ENCODE results near the gene ICE1.
"Not testable (repeated sequence)": the region's sequence is repeated elsewhere in the genome, so short reads cannot be mapped to it uniquely, and the experiment has no call there.

ICE1 gene

DNA sequence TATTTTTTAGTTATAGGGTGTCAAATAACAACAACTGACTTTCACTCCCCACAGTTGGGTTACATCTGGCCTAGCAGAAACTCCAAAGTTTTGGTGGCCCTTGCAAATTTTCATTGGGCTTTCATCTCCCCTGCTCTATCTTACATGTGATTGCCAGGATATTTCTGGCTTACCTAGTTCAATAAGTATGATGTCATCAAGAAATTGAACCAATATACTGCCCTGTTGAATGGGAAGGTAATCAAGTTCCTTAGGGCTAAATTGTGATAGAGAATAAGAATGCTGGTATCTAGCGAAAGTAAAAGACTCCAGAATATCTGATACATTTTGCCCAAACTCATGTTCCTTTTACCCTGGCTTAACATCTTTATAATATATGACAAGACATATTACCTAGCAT, 17.0 kb upstream of the ICE1 start:
- no peak for DNase-seq

DNA sequence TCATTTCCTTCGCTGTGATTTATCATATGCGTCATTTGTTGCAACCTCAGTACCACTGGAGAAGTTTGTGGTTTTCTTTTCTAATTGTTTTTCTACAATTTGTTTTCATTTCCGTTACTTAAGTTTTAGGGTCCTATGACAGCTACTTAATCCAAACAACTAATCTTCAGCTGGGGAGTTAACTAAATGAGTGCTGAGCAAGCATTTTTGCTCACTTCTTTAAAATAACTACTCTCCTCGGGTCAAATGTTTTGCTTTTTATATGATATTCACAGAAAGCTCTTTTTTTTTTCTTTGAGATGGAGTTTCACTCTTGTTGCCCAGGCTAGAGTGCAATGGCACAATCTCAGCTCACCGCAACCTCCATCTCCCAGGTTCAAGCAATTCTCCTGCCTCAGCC, 14.6 kb upstream of the ICE1 start:
- DNase-seq: no peak

DNA sequence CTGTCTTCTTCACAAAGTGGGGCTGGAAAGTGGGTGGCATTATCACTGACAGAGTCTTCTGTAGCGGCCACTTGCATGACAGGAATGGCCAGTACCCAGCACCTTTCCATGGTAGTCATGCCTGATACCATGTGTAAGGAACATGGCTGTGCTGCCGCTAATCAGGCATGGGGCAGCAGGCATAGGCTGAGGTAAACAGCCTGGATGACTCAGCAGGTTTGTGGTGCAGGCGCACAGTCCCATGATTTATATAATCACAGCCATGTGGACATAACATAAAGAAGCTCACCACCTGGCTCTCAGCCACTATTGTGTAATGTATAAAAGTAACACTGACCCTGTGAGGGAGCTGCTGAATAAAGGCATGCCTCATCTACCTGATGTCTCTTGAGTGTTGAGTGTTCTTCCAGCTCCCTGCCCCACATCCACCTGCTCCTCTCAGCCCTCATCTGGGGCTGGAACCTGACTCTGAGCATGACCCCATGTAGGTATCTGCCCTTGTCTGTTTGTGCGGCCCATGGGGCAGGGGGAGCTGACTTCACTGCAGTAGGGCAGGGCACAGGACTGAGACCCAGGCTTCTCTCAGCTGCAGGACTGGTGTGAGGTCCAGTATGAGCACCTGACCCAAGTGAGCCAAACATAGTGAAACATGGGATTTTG, 13.2 kb upstream of the ICE1 start:
- DNase-seq: no peak

DNA sequence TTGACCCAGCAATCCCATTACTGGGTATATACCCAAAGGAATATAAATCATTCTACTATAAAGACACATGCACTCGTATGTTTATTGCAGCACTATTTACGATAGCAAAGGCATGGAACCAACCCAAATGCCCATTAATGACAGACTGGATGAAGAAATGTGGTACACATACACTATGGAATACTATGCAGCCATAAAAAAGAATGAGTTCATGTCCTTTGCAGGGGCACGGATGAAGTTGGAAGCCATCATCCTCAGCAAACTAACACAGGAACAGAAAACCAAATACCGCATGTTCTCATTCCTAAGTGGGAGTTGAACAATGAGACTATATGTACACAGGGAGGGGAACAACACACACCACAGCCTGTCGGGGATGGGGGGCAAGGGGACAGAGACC, 8.6 kb upstream of the ICE1 start:
- DNase-seq: not testable (repeated sequence)

DNA sequence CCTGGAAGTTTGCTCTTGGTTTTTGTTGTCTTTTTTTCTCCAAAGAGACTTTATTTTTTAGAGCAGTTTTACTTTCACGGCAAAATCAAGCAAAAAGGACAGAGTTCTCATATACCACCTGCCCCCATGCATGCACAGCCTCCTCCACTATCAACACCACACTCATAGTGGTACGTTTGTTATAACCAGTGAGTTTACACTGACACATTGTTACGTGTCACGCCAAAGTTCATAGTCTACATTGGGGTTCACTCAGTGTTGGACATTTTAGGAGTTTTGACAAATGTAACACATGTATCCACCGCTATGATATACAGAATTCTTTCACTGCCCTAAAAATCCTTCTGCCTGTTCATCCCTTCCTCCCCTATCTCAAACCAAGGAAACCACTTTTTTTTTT, 7.5 kb upstream of the ICE1 start:
- no peak for DNase-seq

DNA sequence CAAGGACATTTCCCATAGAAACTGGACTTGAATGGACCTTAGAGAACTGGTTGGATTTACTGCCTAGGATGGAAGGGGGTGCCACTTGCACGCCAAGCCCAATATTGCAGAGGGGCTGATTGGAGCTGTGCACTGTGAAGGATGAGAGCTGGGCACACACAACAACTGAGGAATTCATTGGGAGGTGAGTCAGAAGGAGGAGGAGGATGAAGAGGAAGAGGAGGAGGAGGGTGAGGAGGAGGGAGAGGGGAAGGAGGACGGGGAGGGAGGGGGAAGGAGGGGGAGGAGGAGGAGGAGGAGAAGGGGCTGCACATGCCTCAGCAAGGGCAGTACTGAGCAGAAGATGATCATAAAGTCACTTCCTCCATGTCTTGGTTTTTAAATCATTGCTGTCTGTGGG, 5.7 kb upstream of the ICE1 start:
- DNase-seq: no peak

DNA sequence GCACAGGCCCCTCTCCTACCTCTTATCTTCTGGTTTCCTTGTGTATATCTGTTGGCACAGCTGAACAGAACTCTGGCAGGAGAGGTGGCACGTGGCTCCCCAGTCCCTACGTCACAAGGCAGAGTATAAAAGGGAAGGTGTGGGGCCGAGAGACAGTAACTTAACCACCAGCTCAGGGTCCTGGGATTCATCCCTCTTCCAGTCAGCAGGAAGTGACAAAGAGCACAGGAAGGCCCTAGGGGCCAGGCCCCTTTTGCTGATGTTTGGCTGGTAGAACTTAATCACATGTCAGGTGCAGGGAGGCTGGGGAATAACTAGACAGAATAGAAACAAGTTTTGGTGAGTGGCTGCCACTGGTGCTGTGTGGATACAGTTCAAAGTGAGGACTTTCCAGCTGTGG, 4.5 kb upstream of the ICE1 start:
- no peak for DNase-seq

DNA sequence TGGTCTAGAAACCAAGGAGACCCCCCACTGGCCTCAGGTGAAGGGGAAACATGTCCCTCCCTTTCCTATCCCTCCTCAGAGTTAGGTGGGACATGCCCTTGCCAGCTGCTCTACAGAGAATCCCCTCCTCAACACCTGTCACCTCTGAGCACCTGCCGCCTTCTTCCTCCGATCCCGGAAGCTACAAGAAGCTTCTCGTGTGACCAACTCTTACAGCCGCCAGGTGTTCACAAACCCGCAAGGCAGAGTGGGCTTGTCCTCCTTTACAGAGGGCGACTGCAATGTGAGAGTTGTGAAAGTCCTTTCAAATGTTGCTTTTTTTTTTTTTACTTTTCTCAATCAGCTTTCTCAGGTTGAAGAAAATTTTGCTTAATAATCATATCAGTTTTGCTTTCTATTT, 3.7 kb upstream of the ICE1 start:
- no peak for DNase-seq

DNA sequence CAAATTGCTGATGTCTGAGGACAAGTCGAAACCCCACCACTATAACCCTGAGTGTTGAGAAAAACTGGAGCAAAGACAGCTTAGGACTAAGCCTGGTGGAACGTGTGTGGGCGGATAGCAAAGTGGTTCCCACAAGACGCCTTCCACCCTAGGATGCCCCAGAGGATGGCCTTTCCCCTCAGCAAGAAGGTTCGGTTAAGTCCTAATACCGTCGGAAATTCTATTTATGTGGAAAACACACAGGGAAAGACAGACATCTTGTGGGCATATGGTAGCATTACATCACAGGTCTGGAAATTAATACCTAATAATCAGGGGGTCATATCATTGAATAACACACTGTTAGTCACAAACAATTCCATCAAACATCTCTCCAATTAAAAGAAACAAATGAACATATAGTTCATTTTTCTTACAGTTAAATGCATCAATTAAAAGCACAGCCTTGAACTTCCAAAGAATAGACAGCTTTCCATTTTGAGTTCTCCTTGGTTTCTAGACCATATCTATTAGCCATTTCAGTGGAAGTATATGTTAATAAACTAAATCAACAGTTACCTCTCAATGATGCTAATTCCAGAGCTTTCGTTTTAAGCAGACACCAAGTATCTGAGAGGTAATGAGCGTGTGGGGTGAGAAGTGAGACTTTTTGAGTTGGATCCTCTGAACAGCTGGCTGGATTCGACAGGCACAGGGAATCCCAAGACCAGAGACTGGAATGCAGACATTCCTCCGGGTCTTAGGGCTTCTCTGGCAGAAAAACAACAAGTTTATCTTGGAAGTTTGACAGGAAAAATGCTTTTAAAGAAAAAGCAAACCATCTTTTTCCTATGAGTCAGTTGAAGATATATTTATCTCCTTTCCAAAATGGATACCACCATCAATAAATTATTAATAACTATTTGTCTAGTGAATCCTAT, 2.9 kb upstream of the ICE1 start:
- no peak for DNase-seq

DNA sequence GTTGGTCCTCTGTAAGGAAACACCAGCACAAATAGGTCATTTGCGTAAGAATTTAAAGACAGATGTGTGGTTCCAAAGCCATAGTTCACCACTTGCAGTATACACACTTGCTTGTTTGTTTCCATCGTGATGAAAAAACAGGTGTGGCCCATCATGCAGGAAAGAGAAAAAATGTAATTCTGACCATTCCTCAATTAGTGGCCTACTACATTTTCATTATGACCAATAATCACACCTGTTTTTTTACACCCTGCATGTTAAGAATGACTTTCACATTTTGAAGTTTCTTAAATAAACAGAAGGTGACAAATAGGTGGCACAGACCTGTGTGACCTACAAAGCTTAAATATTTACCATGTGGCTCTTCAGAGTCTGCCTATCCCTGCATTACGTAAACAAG, 2.2 kb upstream of the ICE1 start:
- DNase-seq: no peak

DNA sequence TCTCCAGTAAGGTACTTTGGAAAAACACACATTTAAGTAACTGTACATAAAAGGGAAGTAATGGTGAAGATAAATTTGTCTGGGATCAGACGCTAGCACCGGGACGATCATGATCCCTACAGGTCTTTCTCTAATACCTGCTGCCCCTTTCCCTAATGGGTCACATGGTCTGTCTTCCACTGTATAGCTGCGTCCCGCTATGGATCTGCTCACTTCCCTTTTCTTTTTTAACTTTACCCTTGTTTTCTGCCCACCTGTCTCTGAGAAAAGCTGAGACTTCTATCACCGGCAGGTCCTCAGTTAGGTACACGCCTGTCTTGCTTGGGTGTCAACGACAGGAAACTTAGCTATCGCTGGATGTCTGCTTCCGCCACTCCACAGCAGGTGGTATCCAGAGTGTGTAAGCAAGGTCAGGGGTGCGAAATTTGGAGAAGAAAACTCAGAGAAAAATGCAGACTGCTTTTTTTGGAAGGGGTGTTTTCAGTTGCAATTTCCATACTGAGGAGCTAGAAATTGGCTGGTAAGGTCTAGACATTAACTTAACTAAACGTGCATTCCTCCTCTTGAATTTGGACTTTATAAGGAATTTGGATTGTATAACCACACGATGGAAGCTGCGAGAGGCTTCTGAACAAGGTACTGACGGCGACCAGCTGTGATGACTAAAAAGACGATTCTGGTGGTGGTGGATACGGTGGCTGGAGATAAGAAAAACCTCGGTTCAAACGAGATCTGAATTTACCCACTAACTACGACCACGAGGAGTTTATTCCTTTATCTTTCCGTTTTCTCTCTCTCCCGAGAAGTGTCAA, 1.1 kb upstream of the ICE1 start:
- DNase-seq: no peak

DNA sequence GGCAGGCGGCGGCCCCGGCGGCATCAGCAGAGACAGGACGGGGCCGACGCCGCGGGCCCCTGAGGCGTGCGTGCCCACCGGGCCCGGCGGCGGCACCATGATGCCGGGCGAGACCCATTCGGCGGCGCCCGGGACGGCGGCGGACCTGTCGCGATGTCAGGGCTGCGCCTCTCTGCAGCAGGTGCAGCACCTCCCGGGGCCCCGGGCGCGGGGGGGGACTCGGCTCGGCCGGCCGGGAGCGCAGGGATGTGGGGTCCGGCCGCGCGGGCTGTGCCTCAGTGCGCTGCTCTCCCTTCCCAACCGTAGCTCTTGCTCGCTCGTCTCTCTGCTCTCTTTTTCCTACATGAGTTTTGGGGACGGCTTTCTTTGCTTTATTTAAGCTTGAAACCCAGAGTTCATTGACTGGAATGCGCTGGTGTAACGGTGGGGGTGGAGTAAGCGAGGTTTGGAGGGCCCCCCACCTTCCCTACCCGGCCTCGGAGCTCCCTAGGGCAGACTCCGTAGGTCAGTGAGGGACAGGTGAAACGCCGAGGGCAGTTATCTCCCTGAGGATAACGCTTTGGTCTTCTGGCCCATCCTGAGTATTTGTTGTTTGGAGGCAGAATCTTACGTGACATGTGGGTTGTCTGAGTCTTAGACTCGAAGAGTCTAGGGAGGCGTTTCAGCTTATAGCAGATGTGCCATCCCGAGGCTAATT, 490 bp downstream of the ICE1 start:
- DNase-seq: no peak

DNA sequence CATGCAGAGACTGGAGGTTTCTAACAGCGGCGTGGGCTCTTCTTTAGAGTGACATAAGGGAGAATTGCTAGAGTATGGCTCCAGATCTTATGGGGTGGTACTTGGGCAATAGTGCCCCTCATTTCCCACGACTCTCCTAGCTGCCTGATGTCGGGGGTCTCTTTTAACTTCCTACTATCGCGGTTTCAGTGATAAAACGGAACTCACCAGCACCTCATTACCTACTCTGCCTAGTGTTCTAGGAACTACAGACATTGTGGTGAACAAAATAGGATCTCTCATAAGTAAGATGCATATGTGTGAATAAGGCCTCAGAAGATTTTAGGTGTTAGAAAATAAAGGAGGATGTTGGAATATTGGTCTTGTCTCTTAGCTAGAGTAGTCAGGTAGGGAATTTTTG, 1.1 kb downstream of the ICE1 start:
- DNase-seq: no peak

DNA sequence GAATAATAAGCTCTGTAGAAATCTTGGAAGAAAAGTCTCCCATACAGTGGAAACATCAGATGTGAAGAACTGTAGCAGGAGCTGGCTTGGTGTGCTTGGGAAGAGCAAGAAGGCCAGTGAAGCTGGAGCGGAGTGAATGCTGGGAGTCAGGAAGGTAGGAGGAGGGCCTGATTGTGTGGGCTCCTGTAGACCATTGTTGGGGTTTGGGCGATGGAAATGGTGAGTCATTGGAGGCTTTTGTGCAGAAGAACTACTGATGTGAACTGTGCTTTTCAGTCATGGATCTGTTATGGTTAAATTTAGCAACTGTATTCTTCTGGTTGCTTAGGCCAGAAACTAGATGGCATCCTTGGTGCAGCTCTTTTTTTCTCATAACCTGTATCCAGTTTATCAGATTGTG, 2.3 kb downstream of the ICE1 start:
- no peak for DNase-seq

DNA sequence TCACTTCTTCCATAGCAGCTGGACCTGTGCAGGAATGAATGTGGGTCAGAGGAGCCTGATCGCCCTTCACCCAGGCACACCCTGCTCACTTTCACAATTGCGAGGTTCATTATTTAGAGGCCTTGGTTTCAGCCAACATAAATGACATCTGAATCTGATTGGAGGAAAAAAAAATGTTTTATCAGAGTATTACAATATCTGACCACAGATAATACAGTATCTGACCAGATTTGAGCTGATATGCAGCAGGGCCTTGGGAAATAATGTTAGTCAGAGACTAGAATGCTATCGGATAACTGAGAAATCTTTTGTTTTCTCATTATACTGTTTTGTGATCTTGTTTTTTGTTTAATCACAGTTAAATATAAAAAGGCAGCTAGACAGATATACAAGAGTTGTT, 7.7 kb downstream of the ICE1 start:
- DNase-seq: no peak

DNA sequence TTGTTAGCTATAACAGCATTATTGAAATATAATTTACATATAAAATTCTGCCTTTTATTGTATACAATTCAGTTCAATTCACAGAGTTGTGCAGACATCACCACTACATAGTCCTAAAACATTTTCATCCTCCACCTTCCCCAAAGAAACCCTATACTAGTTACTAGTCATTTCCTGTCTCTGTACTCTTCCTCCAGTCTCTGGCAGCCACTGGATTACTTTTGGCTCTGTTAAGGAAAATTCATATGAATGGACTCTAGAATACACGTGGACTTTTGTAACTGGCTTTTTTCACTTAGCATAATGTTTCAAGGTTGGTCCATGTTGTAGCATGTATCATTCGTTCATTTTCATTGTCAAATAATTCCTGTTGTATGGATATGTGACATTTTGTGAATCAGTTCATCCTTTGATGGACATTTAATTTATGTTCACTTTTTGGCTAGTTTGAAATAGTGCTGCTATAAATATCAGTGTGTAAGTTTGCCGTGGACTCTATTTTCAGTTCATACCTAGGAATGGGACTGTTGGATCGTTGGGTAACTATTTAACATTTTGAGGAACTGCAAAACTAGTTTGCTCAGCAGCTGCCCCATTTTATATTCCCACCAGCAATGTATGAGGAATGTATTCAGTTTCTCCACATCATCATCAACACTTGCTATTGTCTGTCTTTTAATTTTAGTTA, 9.7 kb downstream of the ICE1 start:
- DNase-seq: no peak

DNA sequence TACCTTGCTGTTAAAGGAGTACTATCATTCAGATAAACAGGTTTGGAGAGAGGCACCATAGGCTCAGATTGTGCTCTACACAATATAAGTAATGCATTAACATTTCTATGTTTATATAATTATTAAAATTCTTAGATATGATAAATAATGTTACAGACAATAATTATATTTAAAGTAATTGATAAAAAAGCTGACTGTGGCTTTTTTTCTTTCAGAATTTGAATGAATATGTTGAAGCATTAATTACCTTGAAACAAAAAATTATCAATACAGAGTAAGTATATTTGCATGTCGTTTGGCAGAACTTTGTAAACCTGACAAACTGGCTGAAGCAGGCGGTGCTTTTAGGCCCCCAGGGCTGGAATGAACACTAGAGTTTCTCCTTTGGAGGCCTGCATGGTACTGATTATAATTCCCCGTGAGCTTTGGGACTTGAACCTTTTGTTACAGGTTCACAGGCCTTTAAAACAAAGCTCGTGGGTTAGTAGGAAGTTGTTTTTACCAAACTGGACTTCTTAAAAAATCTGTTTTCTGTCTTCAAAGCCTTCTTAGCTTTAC, 13.8 kb downstream of the ICE1 start:
- DNase-seq: no peak

DNA sequence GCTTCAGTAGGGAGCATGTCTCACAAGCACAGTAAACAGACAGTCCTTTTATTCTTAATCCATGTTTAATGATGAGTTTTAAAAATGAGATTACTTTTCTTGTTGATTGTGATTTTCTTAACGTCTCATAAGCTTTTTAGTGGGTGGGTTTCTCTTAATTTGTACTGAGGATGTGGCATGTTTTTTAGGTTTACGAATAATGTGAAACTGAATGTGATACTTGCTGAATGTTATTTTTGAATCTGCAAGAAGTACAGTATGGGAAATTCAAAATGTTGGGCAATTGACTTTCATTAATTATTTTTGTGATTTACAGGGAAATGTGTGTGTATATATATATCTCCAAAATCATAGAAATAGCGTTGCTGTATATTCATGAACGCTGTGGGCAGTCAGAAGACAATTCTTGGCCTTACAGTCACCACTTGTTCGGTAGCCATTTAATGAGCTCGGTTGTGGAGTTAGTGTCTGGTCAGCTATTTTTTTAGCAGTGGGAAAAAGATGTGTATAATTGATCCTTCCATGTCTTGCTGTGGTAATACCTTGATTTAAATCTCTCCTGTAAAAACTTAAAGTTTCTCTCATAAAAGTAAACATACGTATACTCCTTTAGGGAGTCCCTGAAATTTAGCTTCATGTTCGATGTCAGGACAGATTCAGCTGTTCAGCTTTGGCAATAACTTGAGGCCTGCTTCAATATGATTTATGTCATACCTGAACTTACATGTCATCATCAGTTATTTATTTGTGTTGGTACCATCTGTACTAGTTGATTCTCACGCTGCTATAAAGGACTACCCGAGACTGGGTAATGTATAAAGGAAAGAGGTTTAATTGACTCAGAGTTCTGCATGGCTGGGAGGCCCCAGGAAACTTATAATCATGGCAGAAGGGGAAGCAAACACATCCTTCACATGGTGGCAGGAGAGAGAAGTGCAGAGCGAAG, 15.0 kb downstream of the ICE1 start:
- DNase-seq: no peak

DNA sequence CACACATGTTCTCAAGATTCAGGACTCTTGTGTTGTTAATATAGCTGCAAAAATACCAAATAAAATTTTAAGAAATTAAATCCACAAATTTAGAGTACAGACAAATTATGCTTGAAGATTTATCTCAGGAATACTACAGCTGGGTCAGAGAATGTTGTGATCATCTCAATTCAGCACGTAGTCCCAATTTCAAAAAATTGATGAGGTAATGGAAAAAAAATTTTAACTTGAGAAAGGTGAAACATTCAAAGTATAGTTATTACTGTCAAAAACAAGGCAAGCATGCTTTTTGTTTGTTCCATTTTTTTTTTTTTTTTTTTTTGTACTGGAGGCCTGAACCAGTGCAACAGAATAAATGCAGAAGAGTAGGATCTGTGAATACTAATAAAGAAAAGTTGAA, 29.4 kb downstream of the ICE1 start:
- DNase-seq: no peak

DNA sequence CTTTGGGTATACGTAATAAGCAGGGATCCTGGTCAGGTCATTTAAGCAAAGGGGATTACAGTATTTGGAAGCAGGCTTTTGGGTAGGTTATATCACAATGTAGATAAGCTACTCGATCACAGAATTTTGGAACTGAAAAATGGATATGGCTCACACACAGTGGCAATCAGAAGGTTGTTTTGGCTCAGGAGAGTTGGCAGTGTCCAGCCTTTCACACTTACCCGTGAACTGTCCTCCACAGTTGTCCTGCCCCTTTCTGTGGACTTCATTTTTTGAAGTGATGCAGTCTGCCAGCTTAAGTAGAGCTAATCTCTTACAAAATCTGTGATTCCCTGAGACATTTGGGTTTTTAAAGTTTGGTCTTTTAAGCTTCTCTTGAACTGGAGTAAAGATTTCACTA, 30.7 kb downstream of the ICE1 start:
- DNase-seq: no peak

DNA sequence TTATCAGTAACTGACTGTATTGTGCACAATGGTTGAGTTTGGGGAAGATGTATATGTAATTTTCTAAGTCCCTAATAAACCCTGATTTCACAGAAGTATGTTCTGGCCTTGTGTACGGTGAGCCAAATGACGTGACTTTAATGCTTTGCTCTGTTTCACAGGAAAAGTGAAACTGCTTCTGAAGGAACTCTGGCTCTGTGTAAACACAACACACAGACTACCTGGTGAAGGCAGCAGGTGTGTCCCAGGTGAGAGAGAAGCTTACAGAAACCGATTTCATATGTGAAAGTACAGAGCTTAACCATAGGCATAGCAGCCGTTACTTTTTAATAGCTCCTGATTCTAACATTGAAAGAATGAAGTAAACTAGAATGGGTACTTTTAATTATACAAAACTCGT, 31.9 kb downstream of the ICE1 start:
- no peak for DNase-seq
